SJSA1 (cell line): ENCODE results near the gene CD40LG. TPM values are rescaled to one million over a fixed set of nuclear protein-coding genes. Genes with fewer than 3 reads are reported as not detected.

Experiments
- DNase-seq, 2 experiments: peaks; one replicate each; pipeline ENCODE4 v3.0.0-alpha.2; 2015 to 2020; ENCODE audit warnings: low spot score in 2 of 2, low read depth in 1 of 2
- H3K27ac ChIP-seq: fragments of 250-450 bp; sonication (Bioruptor Pico); 2 replicates; pipeline ENCODE4 v1.5.1; 2020; ENCODE audit warnings: mild to moderate bottlenecking, moderate library complexity
- H3K27me3 ChIP-seq: fragments of 250-450 bp; sonication (Bioruptor Pico); replicated peaks from 2 replicates; pipeline ENCODE4 v1.5.1; 2020; ENCODE audit warnings: mild to moderate bottlenecking, moderate library complexity
- H3K36me3 ChIP-seq: fragments of 250-450 bp; sonication (Bioruptor Pico); 2 replicates; pipeline ENCODE4 v1.5.1; 2020; ENCODE audit warnings: mild to moderate bottlenecking
- H3K4me1 ChIP-seq: fragments of 250-450 bp; sonication (Bioruptor Pico); replicated peaks from 2 replicates; pipeline ENCODE4 v1.6.1; 2021; ENCODE audit warnings: mild to moderate bottlenecking
- H3K4me3 ChIP-seq: fragments of 250-450 bp; sonication (Bioruptor Pico); 2 replicates; pipeline ENCODE4 v1.5.1; 2020; ENCODE audit warnings: mild to moderate bottlenecking
- H3K9me3 ChIP-seq: fragments of 250-450 bp; sonication (Bioruptor Pico); replicated peaks from 2 replicates; pipeline ENCODE4 v1.5.1; 2020; ENCODE audit warnings: mild to moderate bottlenecking
- total RNA-seq: library from RNA; depleted of rRNA; stranded (reverse); fragments of >200 nt; shearing (Covaris generic); gene quantifications from 2 replicates; pipeline ENCODE4 v1.2.3, GENCODE V29; 2014

Gene CD40LG
- total RNA-seq, 1 experiment from 2014 or later, result not detected

DNA sequence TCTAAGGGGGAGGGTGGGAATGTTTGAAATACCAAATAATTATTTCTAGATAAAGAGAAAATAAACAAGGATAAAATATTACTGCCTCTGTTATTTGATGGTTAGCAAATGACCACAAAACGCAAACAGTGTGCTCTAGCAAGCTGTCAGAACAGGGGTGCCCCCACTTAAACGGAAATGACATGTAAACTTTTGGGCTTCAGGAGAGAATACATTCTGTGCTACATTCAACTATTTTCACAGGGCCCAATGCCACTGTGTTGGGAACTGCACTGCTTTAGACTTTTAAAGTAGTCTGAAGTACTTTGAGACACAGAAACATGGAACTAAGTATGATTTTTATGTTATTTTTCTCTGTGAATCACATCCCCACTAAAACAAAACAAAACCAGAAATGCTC is 14.1 kb downstream of the CD40LG start:
- DNase-seq, result no peak
- no peak overlapping the region for H3K4me3 ChIP-seq
- H3K27me3 ChIP-seq, result no peaks in the 10 kb centered on the region

GRCh38 chrX:136662976-136663375 is 15.0 kb downstream of the CD40LG start:
- H3K36me3 ChIP-seq, result no peaks in the 10 kb centered on the region
- H3K4me1 ChIP-seq, result no peaks in the 10 kb centered on the region
- no peak for DNase-seq
- no peaks in the 10 kb centered on the region for H3K27me3 ChIP-seq
- H3K4me3 ChIP-seq, result no peak overlapping the region
- H3K27ac ChIP-seq, result no peak overlapping the region
- no peaks in the 10 kb centered on the region for H3K9me3 ChIP-seq

More for the DNA sequence above, 14.1 kb downstream of the CD40LG start:
- Histone ChIP-seq H3K36me3 (no peaks in the 10 kb centered on the region), H3K4me1 (no peaks in the 10 kb centered on the region), H3K9me3 (no peaks in the 10 kb centered on the region), H3K27ac (no peak overlapping the region)

DNA sequence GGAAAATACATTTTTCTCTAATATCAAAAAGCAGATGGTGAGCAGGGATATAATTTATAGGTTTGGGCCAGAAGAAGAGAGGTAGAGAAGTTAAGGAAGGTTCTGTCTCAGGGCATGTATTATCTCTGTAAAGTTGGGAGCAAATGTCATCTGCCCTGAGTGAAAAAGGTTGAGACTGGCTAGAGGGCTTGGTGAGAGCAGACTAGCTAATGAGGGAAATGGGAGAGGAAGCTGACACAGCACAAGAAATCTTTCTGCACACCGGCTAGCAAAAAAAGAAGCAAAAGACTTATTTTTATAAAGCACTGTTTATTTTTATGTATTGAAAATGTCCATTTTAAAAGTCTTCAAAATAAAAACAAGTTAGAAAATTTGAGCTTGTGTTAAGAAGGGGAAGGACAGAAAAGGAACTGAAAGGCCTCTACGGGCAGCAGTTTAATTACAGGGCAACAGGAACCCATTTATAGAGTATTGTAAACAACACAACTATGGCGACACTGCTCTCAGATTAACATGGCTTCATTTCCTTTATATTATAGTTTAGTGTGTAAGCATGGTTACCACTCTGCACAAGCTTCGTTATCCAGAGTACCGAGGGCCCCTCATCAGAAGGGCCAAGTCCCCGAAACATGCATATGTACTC is 17.4 kb downstream of the CD40LG start:
- H3K27ac ChIP-seq, result no peak overlapping the region
- no peak for DNase-seq
- no peak overlapping the region for H3K4me3 ChIP-seq
- H3K9me3 ChIP-seq, result no peaks in the 10 kb centered on the region
- no peaks in the 10 kb centered on the region for H3K27me3 ChIP-seq
- no peaks in the 10 kb centered on the region for H3K36me3 ChIP-seq
- H3K4me1 ChIP-seq, result no peaks in the 10 kb centered on the region

GRCh38 chrX:136666088-136666487 is 18.1 kb downstream of the CD40LG start:
- H3K27ac ChIP-seq, result no peak overlapping the region
- H3K4me1 ChIP-seq, result no peaks in the 10 kb centered on the region
- H3K9me3 ChIP-seq, result no peaks in the 10 kb centered on the region
- no peak overlapping the region for H3K4me3 ChIP-seq
- no peaks in the 10 kb centered on the region for H3K36me3 ChIP-seq
- no peaks in the 10 kb centered on the region for H3K27me3 ChIP-seq
- no peak for DNase-seq

DNA sequence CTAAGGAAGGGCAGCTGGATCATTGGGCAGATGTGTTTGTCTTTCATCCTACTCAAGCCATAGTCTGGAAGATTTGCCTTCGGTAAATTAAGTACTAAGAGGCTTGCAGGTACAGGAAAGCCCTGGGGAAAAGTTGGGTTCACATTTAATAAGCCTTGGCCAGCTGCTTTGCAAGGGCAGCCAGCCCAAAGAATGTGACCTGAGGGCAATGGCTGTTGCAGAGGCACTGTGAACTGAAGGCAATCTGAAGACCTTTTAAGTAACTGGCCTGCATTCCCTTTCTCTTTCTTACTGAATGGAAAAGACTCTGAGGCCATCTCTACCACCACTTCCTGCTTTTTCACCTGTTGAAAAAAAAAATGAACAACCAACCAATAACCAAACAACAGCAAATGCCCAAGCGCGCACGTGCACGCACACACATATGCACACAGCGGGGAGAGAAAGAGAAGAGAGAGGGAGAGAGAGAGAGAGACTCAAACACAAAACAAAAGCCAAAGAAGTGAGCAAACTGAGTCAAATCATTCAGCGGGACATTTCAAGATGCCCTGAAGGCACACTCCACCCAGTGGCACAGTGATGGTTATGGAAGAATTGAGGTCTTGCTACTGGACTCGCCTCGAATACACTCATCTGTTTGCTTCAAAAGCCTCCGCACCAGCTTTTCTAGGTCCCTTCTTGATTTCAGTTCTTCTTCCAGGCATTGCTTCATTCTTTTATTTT is 19.6 kb downstream of the CD40LG start:
- no peak overlapping the region for H3K4me3 ChIP-seq
- no peaks in the 10 kb centered on the region for H3K36me3 ChIP-seq
- H3K27ac ChIP-seq, result no peak overlapping the region
- H3K27me3 ChIP-seq, result no peaks in the 10 kb centered on the region
- no peaks in the 10 kb centered on the region for H3K4me1 ChIP-seq
- H3K9me3 ChIP-seq, result no peaks in the 10 kb centered on the region
- no peak for DNase-seq

DNA sequence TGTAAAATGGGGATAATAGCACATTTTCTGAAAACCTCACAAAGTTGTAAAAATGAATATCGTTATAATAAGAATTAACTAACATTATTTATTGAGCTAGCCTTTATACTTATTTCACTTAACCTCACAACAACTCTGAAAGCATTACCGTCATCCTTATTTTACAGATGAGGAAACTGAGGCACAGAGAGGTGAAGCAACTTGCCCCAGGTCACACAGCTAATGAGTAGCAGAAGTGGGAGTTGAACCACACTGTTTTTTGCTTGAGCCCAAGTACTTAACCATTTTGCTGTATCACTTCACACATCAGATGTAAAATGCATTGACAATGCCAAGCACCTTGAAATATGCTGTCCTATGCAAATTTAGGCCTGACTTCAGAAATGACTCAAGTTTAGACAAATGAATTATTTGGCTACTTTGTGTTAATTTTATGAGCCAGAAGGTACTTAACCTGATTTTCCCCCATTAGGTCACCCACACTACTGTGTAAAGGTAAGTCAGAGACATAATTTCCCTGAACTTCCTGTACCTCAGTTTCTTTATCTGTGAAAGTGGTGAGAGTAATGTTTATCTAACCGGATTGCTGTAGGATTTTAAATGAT is 23.1 kb downstream of the CD40LG start:
- no peaks in the 10 kb centered on the region for H3K36me3 ChIP-seq
- no peak for DNase-seq
- no peaks in the 10 kb centered on the region for H3K4me1 ChIP-seq
- H3K27ac ChIP-seq, result no peak overlapping the region
- H3K27me3 ChIP-seq, result no peaks in the 10 kb centered on the region
- H3K9me3 ChIP-seq, result no peaks in the 10 kb centered on the region
- H3K4me3 ChIP-seq, result no peak overlapping the region

DNA sequence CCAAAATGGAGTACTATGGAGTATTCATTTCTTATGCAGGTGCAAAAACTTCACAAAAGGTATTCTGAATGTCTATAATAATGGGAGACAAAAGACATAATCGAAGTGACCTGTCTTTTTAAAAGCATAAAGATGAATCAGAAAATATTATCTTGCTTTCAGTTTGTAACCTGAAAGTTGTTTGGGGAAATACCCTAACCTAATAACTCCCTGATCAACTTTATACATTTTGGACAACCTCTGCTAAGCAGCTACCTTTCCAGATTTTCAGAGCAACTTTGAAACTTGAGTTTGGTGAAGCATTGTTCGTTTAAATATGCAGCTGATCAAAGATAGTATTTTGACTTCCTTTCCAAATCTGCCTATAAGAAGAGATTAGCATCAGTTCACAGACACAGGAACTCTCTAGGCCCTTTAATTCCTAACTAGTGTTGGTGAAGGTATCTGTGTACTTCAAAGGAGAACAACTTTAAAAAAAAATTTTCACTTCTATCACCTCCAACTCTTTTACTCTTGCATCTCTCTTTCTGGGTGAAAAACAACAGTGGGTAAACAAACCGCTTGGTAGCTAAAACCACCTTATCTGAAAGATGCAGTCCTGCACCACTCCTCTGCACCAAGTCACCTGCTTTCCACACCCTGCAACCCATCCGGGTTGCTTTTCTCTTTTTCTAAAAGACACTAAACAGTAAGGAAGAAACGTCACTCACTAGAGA is 26.5 kb downstream of the CD40LG start:
- DNase-seq, result no peak
- no peaks in the 10 kb centered on the region for H3K4me1 ChIP-seq

GRCh38 chrX:136679531-136679930 is 31.6 kb downstream of the CD40LG start:
- Histone ChIP-seq H3K27me3 (no peaks in the 10 kb centered on the region), H3K27ac (no peak overlapping the region), H3K4me1 (no peaks in the 10 kb centered on the region), H3K4me3 (no peak overlapping the region), H3K9me3 (no peaks in the 10 kb centered on the region), H3K36me3 (no peaks in the 10 kb centered on the region)
- no peak for DNase-seq

More for the DNA sequence above, 26.5 kb downstream of the CD40LG start:
- Histone ChIP-seq H3K27me3 (no peaks in the 10 kb centered on the region), H3K4me3 (no peak overlapping the region), H3K36me3 (no peaks in the 10 kb centered on the region), H3K27ac (no peak overlapping the region), H3K9me3 (no peaks in the 10 kb centered on the region)

- Histone ChIP-seq H3K36me3 (no peaks in the 10 kb centered on the region), H3K4me1 (no peaks in the 10 kb centered on the region), H3K27ac (no peak overlapping the region), H3K9me3 (no peaks in the 10 kb centered on the region), H3K27me3 (no peaks in the 10 kb centered on the region), H3K4me3 (no peak overlapping the region)
- DNase-seq, result no peak
Observed at GRCh38 chrX:136684120-136684519, 36.2 kb downstream of the CD40LG start.

GRCh38 chrX:136687457-136687856 is 39.5 kb downstream of the CD40LG start:
- no peaks in the 10 kb centered on the region for H3K9me3 ChIP-seq
- no peak overlapping the region for H3K4me3 ChIP-seq
- H3K27me3 ChIP-seq, result no peaks in the 10 kb centered on the region
- no peak for DNase-seq
- H3K4me1 ChIP-seq, result no peaks in the 10 kb centered on the region
- no peak overlapping the region for H3K27ac ChIP-seq
- H3K36me3 ChIP-seq, result no peaks in the 10 kb centered on the region

DNA sequence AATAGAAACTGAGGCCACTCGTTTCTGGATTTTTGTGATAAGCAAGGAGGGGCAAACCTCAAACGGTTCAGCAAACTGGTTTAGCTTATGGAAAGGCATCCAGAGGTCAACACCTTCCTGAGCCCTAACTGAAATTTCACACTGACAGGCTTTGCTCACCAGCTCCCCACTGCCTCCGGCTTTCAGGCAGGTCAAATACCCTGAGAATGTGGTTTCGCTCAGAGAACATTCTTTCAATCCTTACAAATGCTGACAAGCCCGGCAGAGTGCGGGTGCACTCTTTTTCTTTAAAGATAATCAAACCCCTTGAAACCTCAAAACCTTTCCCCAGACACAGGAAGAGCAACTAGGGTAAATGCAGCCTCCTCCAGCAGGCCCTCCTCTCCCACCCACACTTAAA is 41.5 kb downstream of the CD40LG start:
- Histone ChIP-seq H3K27me3 (no peaks in the 10 kb centered on the region), H3K4me1 (no peaks in the 10 kb centered on the region), H3K36me3 (no peaks in the 10 kb centered on the region), H3K9me3 (no peaks in the 10 kb centered on the region), H3K27ac (no peak overlapping the region), H3K4me3 (no peak overlapping the region)
- no peak for DNase-seq

- H3K27ac ChIP-seq, result no peak overlapping the region
- DNase-seq, result no peak
Observed at GRCh38 chrX:136691028-136691809, 43.3 kb downstream of the CD40LG start.

GRCh38 chrX:136692271-136692670 is 44.3 kb downstream of the CD40LG start:
- Histone ChIP-seq H3K4me1 (no peaks in the 10 kb centered on the region), H3K36me3 (no peaks in the 10 kb centered on the region), H3K4me3 (no peak overlapping the region), H3K27me3 (no peaks in the 10 kb centered on the region), H3K9me3 (no peaks in the 10 kb centered on the region), H3K27ac (no peak overlapping the region)
- no peak for DNase-seq

More at GRCh38 chrX:136691028-136691809, 43.3 kb downstream of the CD40LG start:
- no peaks in the 10 kb centered on the region for H3K36me3 ChIP-seq
- H3K9me3 ChIP-seq, result no peaks in the 10 kb centered on the region
- no peak overlapping the region for H3K4me3 ChIP-seq
- H3K27me3 ChIP-seq, result no peaks in the 10 kb centered on the region
- no peaks in the 10 kb centered on the region for H3K4me1 ChIP-seq
